Thyroid gland (tissue), 4 donors: Measurements from ENCODE around the gene SRSF12.

Source experiments
- POLR2A ChIP-seq, 2 donors: fragments of 450-650 bp; IDR thresholded peaks; one replicate each; pipeline ENCODE4 v1.6.1; 2017; ENCODE audit warnings: antibody characterized with exemption in 2 of 2, mild to moderate bottlenecking in 2 of 2, moderate library complexity in 1 of 2
- TF ChIP-seq, protein P1 (sequence below), 6 experiments: fragments of 200-600 bp in 3 of 6; fragments of 450-650 bp in 3 of 6; sonication (generic) in 3 of 6; IDR thresholded peaks; one replicate each; pipeline ENCODE4 v1.5.1; 2016 to 2019; ENCODE audit warnings: antibody characterized with exemption in 6 of 6, mild to moderate bottlenecking in 2 of 6, inconsistent platforms in 1 of 6, moderate library complexity in 1 of 6

DNA sequence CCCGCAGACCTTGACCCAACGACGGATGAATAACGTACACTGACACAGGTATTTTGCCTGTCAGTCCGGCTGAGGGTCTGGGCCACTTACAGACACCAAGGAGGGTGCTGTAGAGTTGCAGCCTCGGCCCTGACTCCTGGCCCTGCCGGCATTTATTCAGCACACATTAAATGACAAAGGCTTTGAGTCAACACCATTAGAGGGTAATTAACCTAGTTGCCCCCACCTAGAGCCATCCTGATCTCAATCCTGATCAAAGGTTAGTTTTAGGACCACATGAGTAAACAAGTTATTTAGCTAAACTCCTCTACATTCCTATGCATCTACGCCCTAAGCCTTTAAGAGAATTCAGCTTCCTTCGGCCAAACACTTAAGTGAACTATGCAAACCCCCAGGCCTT is 16.1 kb upstream of the SRSF12 start:
- TF ChIP-seq, protein P1, sequence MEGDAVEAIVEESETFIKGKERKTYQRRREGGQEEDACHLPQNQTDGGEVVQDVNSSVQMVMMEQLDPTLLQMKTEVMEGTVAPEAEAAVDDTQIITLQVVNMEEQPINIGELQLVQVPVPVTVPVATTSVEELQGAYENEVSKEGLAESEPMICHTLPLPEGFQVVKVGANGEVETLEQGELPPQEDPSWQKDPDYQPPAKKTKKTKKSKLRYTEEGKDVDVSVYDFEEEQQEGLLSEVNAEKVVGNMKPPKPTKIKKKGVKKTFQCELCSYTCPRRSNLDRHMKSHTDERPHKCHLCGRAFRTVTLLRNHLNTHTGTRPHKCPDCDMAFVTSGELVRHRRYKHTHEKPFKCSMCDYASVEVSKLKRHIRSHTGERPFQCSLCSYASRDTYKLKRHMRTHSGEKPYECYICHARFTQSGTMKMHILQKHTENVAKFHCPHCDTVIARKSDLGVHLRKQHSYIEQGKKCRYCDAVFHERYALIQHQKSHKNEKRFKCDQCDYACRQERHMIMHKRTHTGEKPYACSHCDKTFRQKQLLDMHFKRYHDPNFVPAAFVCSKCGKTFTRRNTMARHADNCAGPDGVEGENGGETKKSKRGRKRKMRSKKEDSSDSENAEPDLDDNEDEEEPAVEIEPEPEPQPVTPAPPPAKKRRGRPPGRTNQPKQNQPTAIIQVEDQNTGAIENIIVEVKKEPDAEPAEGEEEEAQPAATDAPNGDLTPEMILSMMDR (IDR thresholded peaks at IDR 0.05), result no peak
- TF ChIP-seq POLR2A (IDR thresholded peaks at IDR 0.05), result no peak
